M059J (cell line): Measurements from ENCODE around the gene FMN1. TPM values are rescaled to one million over a fixed set of nuclear protein-coding genes. Genes with fewer than 3 reads are reported as not detected.
A peak's percentile ranks its signal among the peaks of the same experiment; 100 is the strongest.

Experiments
- DNase-seq: peaks from one replicate; pipeline ENCODE4 v3.0.0-alpha.2; 2012; ENCODE audit warnings: low read depth
- total RNA-seq: library from RNA; depleted of rRNA; stranded (reverse); fragments of >200 nt; shearing (Covaris generic); gene quantifications from 2 replicates; pipeline ENCODE4 v1.2.3, GENCODE V29; 2014

FMN1 gene
- total RNA-seq, 1 experiment from 2014 or later = 7.7 TPM

DNA sequence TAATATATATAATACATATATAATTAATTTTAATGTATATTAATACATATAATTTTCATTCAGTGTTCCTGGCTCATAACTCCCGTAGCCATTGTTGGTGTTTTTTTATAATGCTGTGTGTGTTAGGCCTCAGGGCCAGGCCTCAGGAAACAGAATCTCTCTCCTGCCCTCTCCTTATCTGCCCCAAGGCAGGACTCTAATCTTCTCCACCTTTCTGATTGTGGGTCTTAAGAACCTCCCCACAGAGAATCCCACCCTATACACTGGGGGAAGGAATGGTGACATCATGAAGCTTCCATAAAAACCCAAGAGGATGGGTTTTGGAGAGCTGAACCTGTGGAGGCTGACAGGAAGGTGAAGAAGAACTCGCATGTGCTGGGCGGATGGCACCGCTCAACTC is 4.0 kb upstream of the FMN1 start:
- no peak for DNase-seq

DNA sequence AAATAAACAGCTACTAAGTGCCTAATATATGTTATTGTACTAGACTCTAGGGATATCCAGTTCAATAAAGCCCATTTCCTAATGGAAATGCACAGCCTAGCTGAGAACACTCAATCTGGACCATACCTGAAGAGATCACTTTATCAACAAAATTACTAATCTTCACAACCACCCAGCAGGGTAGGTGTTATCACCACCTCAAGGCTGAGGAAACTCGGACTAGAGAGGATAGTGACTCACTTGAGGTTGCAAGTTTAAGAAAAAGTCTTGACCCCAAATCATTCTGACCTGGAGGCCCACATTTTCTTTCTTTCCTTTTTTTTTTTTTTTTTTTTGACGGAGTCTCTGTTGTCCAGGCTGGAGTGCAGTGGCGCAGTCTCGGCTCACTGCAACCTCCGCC is 3.1 kb upstream of the FMN1 start:
- peak; percentile 50 for DNase-seq

DNA sequence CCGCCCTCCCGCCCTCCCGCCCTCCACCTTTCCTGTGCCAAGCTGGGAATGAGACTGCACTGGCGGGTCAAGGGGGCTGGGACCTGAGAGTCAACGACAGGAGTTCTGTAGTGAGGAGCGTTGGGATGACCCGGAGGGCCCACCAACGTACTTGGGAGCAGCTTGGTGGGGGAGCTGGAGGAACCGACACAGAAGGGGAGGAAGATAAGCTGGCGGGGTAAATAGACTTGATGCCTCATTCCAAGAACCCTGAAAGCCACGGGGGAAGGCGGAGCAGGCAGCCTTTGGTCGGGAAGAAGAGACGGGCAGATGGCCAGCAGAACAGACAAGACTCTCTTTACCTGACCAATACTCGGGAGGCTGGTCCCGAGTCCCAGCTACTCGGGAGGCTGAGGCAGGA is 277 bp downstream of the FMN1 start:
- peak; percentile 6 for DNase-seq

DNA sequence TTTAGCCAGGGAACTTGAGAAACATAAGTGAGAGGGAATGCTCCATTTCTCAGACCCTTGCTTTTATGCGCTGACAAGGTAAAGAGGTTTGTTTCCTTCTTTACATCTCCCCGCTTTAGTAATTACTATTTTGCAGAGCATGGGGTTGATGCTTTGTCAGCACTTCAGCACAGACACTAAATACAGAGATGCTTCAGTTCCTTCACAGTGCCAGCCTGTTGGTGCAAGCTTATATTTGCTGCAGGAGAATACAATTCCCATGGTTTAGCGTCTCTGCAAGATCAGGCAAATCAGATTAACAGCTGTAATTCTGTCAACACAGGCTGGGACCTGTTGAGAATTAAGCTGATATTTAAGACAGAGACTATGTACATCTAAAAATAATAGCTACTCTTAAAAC is 2.9 kb downstream of the FMN1 start:
- no peak for DNase-seq

DNA sequence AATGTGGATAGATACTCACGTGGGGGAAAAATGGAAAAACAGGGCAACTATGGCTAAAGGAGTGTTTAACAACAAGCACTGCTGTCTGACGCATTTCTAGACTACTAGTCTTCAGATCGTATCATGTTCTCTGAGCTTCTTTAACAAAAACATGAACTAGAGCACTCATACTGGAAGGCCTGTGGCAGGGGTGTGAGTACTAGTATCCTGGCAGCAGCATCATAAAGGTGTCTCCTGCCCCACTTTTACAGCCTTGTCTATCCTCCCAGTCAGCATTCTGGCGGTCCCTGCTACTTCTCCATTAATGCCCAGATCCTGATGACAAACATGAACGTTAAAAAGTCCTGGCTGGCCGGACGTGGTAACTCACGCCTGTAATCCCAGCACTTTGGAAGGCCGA is 4.0 kb downstream of the FMN1 start:
- no peak for DNase-seq

DNA sequence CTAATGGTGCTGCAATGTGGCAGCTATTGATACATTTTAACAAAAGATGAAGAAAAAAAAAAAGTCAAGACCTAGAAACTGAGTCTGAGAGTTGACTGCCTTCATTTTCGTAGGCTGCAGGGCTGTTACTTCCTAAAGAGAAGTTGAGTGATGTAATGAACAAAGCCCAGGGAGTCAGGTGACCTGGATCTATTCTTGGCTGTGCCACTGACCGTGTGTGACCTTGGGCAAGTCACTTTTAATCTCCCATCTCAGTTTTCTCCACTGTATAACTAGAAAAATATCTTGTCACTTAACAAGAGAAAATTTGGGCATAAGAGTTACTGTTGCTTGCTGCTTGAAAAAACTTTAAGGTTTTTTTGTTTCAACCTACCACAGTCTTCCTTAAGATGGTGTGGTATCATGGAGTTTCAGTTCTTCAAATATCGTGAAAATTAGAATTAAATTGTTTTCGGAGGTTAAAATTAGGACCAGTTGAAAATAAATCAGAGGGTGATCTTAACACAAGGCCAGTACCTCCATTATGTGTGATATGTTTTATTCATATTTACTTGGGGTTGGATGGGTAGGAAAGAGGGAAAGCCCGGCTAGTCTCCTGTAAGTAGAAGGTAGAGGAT is 5.8 kb downstream of the FMN1 start:
- no peak for DNase-seq

DNA sequence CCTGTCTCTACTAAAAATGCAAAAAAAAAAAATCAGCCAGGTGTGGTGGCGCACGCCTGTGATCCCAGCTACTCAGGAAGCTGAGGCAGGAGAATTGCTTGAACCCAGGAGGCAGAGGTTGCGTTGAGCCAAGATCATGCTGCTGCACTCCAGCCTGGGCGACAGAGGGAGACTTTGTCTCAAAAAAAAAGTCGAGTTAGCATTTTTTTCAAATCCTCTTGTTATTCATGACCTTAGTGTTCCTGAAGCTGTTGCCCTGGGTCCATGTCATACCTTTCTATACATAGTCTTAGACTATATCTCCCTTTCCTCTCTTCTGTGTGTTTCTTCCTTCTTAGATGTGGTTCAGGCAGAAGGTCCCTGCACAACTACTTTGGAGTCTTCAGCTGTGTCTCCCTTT is 6.4 kb downstream of the FMN1 start:
- no peak for DNase-seq

DNA sequence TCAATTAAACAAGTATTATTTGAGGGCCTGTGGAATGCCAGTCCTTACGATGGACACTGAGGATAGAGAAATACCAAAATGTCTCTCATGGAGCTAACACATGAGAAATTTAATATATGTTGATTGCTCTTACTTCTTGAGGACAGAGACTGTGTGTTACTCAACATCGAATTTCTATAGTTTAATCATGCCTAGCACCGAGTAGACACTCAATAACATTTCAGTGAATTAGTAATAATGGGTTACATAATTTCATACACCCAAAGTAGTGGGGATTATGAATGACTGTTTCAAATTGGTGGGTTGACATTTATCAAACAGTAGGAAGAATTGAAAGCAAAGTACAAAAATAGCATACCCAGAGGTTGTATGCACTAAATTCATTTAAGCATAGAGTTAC is 11.2 kb downstream of the FMN1 start:
- DNase-seq = no peak

DNA sequence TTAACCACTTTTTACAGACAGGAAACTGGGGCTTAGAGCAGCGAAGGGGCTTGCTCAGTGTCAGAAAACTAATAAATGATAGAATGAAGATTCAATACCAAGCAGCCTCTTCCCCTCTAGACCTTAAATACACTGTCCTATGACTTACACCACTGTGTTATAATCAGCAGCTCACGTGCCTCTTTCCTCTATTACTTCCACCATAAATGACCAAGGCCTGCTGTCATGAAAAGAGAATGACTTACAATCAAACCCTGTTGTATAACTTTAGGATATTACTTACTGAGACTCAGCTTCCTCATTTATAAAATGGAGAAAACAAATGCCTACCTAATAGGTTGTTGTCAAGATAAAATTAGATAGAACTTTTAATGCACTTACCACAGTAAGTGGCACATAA is 11.6 kb downstream of the FMN1 start:
- no peak for DNase-seq

DNA sequence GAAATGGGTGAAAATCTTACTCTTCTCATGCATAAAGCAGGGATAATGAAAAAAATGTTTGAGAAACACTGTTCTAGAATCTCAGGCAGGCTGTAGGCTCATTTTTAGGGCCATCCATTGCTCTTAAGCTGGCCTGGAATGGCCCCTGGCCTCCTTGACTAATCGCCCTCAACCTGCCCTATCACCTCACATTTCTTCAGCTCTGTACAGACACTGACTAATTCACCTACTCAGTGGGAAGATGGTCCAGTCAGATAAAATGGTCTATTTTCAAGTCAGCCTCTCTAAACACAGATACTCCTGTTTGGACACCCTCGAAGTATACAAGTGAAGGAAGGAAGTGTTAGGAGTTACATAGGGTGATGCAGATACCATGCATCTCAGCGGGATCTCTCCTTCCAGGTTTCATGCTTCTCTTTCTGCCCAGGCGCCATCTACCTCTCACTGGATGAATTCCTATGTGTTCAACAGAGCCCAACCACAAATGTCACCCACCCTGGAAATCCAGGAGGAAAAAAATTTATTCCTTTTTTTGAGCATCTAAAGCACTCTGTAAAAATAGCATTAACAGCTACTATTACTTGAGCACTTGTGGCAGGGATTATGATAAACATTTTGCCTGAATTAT is 12.1 kb downstream of the FMN1 start:
- peak; percentile 37 for DNase-seq

DNA sequence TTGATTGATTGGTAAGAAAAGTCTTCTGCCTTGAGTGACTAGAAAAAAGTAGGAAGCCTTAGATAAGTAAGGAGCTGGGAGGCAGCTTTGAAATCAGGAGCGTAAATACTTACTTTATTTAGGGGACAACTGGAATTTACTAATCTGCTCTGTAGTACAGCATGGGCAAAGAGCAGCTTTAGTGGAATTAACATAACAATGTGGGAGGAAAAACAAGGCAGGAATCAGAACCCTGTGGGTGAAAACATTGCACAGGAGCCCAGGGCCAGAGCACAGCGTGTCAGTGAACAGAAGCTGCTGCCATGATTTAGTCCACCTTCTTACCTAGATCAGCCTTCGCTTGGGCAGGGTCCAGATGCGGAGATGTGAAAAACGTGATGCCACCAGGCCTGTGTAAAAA is 14.6 kb downstream of the FMN1 start:
- DNase-seq = no peak

DNA sequence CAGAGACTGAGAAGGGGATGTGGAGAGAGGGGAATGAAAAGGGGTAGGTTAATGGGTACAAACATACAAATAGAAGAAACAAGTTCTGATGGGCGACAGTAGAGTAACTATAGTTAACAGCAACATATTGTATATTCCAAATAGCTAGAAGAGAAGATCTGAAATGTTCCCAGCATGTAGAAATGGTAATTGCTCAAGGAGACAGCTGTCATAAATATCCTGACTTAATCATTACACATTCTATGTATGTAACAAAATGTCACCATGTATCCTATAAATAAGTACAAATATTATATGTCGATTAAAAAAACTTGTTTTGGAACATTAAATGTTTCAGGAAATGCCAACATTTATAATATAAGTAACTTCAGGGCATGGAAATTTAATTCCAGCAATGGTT is 23.3 kb downstream of the FMN1 start:
- no peak for DNase-seq

DNA sequence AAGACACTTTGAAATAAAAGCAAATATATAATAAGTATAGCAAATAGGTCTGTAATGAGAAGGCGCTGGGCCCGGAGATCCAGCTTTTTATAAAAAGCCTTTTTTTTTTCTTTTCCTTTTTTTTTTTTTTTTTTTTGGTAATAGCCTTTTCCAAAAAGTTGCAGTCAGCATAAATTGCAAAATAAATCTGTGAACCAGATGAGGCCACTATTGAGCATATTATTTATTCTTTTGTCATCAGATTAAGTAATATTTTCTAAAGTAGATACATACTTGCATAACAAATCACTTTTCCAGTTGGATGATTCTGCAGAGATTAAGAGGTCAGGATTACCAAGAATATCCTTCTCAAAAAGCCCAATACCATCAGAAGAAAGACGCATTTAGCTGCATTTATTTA is 24.9 kb downstream of the FMN1 start:
- no peak for DNase-seq

DNA sequence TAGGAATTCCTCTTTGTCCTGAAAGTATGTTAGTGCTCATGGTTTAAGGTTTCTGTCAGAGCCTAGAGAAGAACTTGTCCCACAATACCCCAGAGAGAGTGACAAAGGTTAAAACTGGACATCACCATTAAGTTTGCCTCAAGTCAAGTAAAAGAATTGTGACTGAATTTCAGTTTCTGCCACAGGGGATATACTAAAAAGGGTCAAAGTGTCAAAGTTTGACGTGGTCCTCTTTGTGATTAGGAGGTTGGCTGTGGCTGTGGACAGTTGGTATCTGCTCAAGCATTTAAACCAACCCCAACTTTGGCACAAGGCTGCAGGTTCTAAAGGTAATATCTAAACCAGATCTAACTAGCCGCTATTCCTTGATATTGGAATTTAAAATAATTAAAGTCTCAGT is 26.1 kb downstream of the FMN1 start:
- no peak for DNase-seq

DNA sequence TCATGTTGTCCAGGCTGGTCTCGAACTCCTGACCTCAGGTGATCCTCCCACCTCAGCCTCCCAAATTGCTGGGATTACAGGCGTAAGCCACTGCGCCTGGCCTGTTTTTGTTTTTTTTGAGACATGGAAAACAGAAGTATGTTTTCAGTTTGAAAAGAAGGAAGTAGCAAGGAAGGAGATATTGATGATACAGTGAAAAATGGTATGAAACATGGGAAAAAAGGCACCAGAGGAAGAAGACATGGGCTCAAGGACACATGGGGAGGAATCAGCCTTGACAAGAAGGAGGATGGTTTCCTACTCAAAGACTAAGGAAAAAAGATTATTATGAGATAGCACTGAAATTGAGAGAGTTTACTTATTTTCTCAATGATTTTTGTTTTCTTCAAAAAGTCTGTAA is 30.7 kb downstream of the FMN1 start:
- DNase-seq = no peak

DNA sequence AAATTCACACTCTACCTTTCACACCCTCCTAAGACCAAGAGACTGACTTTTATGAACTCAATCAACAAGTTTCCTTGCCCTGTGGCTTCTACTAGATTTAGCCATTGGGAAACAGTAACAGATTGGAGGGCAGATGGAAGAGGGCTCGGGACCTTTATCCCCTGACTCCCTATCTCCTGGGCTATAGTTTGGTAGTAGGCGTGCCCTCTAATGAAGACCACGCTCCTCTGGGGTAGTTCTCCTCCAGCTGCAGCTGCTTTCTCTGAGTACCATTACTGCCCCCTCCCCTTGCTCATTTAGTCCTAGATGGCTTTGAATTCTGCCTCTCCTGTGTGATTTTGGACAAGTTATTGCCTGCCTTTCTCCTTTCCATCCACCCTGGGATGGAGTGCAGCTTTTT is 33.3 kb downstream of the FMN1 start:
- no peak for DNase-seq

DNA sequence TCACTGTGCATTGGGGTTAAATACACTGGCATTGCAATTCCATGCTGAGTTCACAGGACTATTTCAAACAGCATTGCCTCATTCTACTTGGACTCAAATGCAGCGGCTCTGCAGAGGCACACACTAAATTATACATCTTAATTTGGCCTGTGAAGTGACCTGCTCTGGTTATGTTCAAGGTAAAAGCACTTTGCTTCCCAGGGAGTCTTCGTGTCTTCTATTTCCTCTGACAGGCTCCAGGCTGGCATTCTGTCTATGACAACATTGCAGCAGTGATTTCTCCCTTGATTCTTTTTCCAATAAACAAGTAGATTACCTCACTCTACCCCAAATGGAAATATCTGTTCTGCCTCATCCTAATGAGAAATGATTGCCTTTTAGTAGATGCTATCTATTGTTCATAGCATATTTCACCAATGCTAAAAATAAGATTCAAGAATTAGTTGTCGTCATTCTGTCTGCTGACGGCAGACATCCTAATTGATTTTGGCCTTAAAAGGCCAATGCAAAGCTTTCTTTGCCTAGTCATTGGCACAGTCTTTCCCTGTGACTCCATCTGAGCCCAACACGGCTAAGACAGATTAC is 33.8 kb downstream of the FMN1 start:
- DNase-seq = no peak

DNA sequence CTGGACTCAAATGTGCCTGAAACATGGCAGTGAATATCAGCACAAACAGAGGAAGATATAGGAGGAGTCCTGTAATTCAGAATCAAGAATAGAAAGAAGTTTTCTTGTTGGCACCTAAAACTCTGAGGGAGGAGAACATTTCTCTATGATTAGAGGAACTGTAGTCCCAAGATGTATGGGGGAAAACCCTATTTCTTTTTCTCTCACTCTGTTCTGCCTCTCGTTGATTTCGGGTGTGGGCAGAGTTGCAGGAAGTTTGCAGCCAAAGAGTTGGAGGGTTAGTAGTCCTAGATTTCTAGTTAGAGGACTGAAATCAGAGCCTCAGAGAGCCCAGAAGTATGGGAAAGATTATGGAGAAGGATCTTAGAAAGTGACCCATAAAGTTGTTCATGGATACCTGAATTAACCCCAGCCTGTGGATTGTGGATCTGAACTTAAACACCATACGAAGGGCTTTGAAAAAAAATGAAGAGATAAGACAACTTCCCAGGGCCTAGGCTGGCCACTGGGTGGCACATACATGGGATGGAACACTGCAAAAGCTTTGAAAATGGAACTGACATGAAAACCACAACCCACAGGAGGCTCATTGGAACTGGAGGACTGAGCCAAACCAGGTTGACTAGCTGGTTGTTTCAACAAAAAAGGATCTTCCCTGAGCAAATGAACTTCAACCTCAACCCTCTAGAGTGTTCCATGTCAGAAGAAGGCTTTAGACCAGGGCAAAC is 34.6 kb downstream of the FMN1 start:
- peak; percentile 52 for DNase-seq

DNA sequence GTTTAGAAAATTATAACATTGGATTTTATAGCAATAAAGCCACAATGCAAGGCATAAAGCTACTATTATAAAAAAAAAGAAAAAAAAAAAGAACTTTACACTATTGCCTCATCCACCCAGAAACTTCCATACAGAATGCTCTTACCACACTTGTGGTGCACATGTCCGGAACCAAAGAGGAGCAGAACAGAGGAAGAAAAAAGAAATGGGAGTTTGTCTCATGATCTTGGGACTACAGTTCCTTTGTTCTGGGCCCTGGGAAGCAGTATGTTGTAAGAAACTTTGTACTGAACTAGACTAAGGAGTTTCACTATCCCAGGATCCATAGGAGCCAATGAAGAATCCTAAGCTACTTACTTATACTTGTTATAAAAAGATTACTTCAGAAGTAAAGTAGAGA is 36.1 kb downstream of the FMN1 start:
- DNase-seq = no peak

DNA sequence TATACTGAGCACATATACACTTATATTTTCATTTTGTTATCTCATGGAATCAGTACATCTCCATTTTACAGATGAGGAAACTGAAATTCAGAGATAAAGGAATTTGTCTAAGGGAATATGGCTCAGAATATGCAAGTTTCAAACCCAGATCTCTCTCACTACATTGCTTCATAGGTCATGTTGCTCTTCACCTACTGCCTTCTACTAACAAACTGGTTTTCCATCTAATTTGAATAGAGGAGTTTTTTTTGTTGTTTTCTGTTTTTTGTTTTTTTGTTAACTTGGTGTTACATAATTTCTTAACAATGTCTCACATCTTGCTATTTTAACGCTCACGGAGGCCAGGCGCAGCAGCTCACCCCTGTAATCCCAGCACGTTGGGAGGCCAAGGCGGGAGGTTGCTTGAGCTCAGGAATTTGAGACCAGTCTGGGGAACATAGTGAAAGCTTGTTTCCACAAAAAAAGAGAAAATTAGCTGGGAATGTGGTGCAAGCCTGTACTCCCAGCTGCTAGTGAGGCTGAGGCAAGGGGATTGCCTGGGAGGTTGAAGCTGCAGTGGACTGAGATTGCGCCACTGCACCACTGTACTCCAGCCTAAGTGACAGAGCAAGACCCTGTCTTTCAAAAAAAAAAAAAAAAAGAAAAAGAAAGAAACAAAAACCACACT is 37.0 kb downstream of the FMN1 start:
- no peak for DNase-seq

DNA sequence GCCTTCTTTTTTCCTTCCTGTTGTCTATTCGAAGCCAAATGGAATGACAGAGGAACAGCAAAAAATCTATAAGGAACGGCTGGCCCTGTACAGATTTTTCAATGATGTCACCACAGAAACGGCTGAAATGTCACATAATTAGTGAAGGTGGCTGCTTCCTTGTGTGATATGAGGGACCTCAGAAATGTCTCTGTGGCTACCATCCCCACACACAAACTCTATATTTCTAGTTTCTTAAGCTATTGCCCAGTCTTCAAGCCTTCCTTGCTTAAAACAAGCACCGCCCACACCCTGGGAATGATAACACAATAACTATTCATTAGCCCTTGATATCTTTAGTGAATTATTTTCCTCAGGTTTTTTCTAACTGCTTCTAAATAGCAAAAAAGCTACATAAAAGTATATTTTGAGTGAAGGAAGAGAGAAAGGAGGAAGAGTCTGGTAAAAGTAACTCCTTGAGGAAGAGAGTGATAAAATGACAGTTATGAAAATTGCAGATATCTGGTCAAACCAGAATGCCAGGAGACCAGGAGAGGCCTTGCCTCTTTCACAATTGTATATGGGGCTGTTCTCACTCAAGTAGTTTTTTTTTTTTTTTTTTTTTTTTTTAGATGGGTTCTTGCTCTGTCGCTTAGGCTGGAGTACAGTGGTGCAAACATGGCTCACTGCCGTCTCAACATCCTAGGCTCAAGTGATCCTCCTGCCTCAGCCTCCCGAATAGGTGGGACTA is 38.7 kb downstream of the FMN1 start:
- DNase-seq = no peak
